T1000 (cell line): ENCODE results near the gene FBXL4.

Experiments
- DNase-seq: peaks from one replicate; lab custom pipeline; 2025; ENCODE audit warnings: mixed read lengths; lab: John Stamatoyannopoulos, UW

The FBXL4 gene

GRCh38 chr6:98947411-98948292, at the start of gene FBXL4:
TSS of gene FBXL4 (minus strand) at chr6:98947946. CDS start at chr6:98926988, 20,958 bp downstream.
- DNase-seq = peak; percentile 68

- no peak for DNase-seq
Measured at GRCh38 chr6:98995116-98995515, 47.4 kb upstream of the FBXL4 start.

GRCh38 chr6:98992535-98992934, 44.8 kb upstream of the FBXL4 start:
- no peak for DNase-seq

GRCh38 chr6:98986071-98986615, 38.4 kb upstream of the FBXL4 start:
- no peak for DNase-seq

GRCh38 chr6:98985391-98985790, 37.6 kb upstream of the FBXL4 start:
- no peak for DNase-seq

- DNase-seq = no peak
Measured at GRCh38 chr6:98984121-98984520, 36.4 kb upstream of the FBXL4 start.

GRCh38 chr6:98981473-98981872, 33.7 kb upstream of the FBXL4 start:
- no peak for DNase-seq

- DNase-seq = no peak
Measured at GRCh38 chr6:98980819-98981218, 33.1 kb upstream of the FBXL4 start.

- no peak for DNase-seq
Measured at GRCh38 chr6:98977671-98978292, 30.0 kb upstream of the FBXL4 start.

- no peak for DNase-seq
Measured at GRCh38 chr6:98976674-98977385, 29.1 kb upstream of the FBXL4 start.

- DNase-seq = no peak
Measured at GRCh38 chr6:98975421-98975820, 27.7 kb upstream of the FBXL4 start.

GRCh38 chr6:98974309-98974708, 26.6 kb upstream of the FBXL4 start:
- no peak for DNase-seq

GRCh38 chr6:98973571-98973970, 25.8 kb upstream of the FBXL4 start:
- DNase-seq = no peak

GRCh38 chr6:98971303-98971702, 23.6 kb upstream of the FBXL4 start:
- no peak for DNase-seq

GRCh38 chr6:98970469-98970868, 22.7 kb upstream of the FBXL4 start:
- DNase-seq = no peak

GRCh38 chr6:98967616-98968015, 19.9 kb upstream of the FBXL4 start:
- no peak for DNase-seq

- no peak for DNase-seq
Measured at GRCh38 chr6:98959631-98960030, 11.9 kb upstream of the FBXL4 start.

GRCh38 chr6:98958776-98959175, 11.0 kb upstream of the FBXL4 start:
- DNase-seq = no peak

- DNase-seq = peak; percentile 68
Measured at GRCh38 chr6:98957450-98957849, 9.7 kb upstream of the FBXL4 start.

GRCh38 chr6:98949589-98949988, 1.8 kb upstream of the FBXL4 start:
- no peak for DNase-seq

GRCh38 chr6:98946879-98947410, 801 bp downstream of the FBXL4 start:
- DNase-seq = no peak

GRCh38 chr6:98946266-98946878, 1.4 kb downstream of the FBXL4 start:
- no peak for DNase-seq
